K562 (cell line): ENCODE data around the gene POLR1C. TPM values are rescaled to one million over a fixed set of nuclear protein-coding genes. Genes with fewer than 3 reads are reported as not detected.

ENCODE experiments used
- ARID3B ChIP-seq: fragments of 250-450 bp; sonication (Bioruptor Pico); IDR thresholded peaks from 2 replicates; pipeline ENCODE4 v1.4.0; 2020; ENCODE audit warnings: borderline replicate concordance
- CSDE1 ChIP-seq, 2 experiments: fragments of 450-650 bp; IDR thresholded peaks; 2 replicates each; pipeline ENCODE4 v1.6.1; 2016; ENCODE audit warnings: mild to moderate bottlenecking in 1 of 2
- EGR1 ChIP-seq: fragments of 450-650 bp; conservative IDR thresholded peaks from 2 replicates; pipeline ENCODE4 v1.6.1; 2017; ENCODE audit warnings: mild to moderate bottlenecking
- ESRRB ChIP-seq: fragments of 250-450 bp; sonication (Bioruptor Pico); IDR thresholded peaks from 2 replicates; pipeline ENCODE4 v1.5.0; 2020; ENCODE audit warnings: mild to moderate bottlenecking, moderate library complexity, borderline replicate concordance
- FOS ChIP-seq: IDR thresholded peaks from 3 replicates; pipeline ENCODE4 v1.6.1; 2011; ENCODE audit not compliant: insufficient read length; ENCODE audit errors: extremely low read depth
- GATAD2B ChIP-seq: fragments of 450-650 bp; IDR thresholded peaks from 2 replicates; pipeline ENCODE4 v1.6.1; 2017; ENCODE audit warnings: mild to moderate bottlenecking, borderline replicate concordance
- LARP7 ChIP-seq: fragments of 450-650 bp; IDR thresholded peaks from 2 replicates; pipeline ENCODE4 v1.6.1; 2016
- MLLT1 ChIP-seq, 2 experiments: fragments of 450-650 bp; IDR thresholded peaks; 2 replicates each; pipeline ENCODE4 v1.6.1; 2016
- PHTF2 ChIP-seq: fragments of 250-450 bp; sonication (Bioruptor Pico); IDR thresholded peaks from 2 replicates; pipeline ENCODE4 v1.5.0; 2021; ENCODE audit warnings: mild to moderate bottlenecking
- POLR3G ChIP-seq: IDR thresholded peaks from 2 replicates; pipeline ENCODE4 v1.6.1; 2011; ENCODE audit not compliant: insufficient read length, insufficient replicate concordance; ENCODE audit errors: extremely low read depth
- RAD21 ChIP-seq, 2 experiments: fragments of 250-450 bp in 1 of 2; fragments of 450-650 bp in 1 of 2; sonication (Bioruptor Pico) in 1 of 2; formaldehyde crosslinking in 1 of 2; IDR thresholded peaks in 1 of 2; conservative IDR thresholded peaks in 1 of 2; 2 replicates each; pipeline versions ENCODE4 v1.4.0 to v1.8.0; 2020 to 2022; ENCODE audit warnings: mild to moderate bottlenecking in 2 of 2, moderate library complexity in 1 of 2
- RBBP5 ChIP-seq: fragments of 200-600 bp; sonication (generic); IDR thresholded peaks from 2 replicates; pipeline ENCODE4 v1.6.1; 2012; ENCODE audit warnings: borderline replicate concordance, mild to moderate bottlenecking, low read length, control low read depth, inconsistent platforms; ENCODE audit not compliant: insufficient read depth, poor library complexity, severe bottlenecking
- RFX5 ChIP-seq: IDR thresholded peaks from 2 replicates; pipeline ENCODE4 v1.6.1; 2011; ENCODE audit warnings: low read depth, mild to moderate bottlenecking, improper control_type of control experiment, low read length
- SIN3A ChIP-seq, 2 experiments: fragments of 150-350 bp in 1 of 2; IDR thresholded peaks; 2 replicates each; pipeline ENCODE4 v1.6.1; 2011 to 2016; ENCODE audit warnings: borderline replicate concordance in 2 of 2, low read depth in 2 of 2, low read length in 2 of 2, mild to moderate bottlenecking in 2 of 2, moderate library complexity in 2 of 2; ENCODE audit not compliant: control insufficient read depth in 1 of 2
- TRIM28 ChIP-seq: fragments of 450-650 bp; IDR thresholded peaks from 2 replicates; pipeline ENCODE4 v1.6.1; 2017
- ZBTB17 ChIP-seq: fragments of 450-650 bp; formaldehyde crosslinking; IDR thresholded peaks from 2 replicates; pipeline ENCODE4 v1.4.0; 2020; ENCODE audit warnings: mild to moderate bottlenecking
- ZBTB2 ChIP-seq: fragments of 450-650 bp; IDR thresholded peaks from 2 replicates; pipeline ENCODE4 v1.6.1; 2016; ENCODE audit warnings: antibody characterized with exemption
- ZFPM2 ChIP-seq: fragments of 250-450 bp; sonication (Bioruptor Pico); IDR thresholded peaks from 2 replicates; pipeline ENCODE4 v1.5.1; 2022; ENCODE audit warnings: mild to moderate bottlenecking
- polyA plus RNA-seq, 8 experiments: library from polyadenylated mRNA; depleted of rRNA in 4 of 8; stranded (reverse) in 5 of 8; unstranded in 3 of 8; fragments of >200 nt; fragmentation: Nextera tagmentation in 2 of 8; fragmentation: Illumina TruSeq in 1 of 8; extraction: Ambion mirVana in 2 of 8; extraction: Trizol in 1 of 8; gene quantifications; 2 replicates each; pipeline versions ENCODE4 v1.2.1 to v1.2.3, GENCODE V29; 2011 to 2014; ENCODE audit warnings: inconsistent platforms in 1 of 8, missing spikeins in 1 of 8
- total RNA-seq, 7 experiments: library from RNA; depleted of rRNA in 6 of 7; stranded (reverse); fragments of >200 nt in 6 of 7; fragmentation: Illumina TruSeq in 2 of 7; extraction: Trizol in 2 of 7; gene quantifications; 2 replicates each; pipeline versions ENCODE4 v1.2.1 to v1.2.3, GENCODE V29; 2011 to 2021; ENCODE audit warnings: low replicate concordance in 1 of 7
- TF ChIP-seq, protein P1 (sequence below): sonication (generic); formaldehyde crosslinking; IDR thresholded peaks from 2 replicates; pipeline ENCODE4 v1.8.0; 2022; ENCODE audit warnings: missing genetic modification reagents, mild to moderate bottlenecking, moderate library complexity, borderline replicate concordance
- TF ChIP-seq, protein P2 (sequence below): fragments of 450-650 bp; IDR thresholded peaks from 2 replicates; pipeline ENCODE4 v1.6.1; 2016

The POLR1C gene
- total and polyA plus RNA-seq, 9 of the 15 experiments (the other 6 are each of a cell fraction or from before 2014, with no cell fraction given): 83.5 to 429 (median 120) TPM

DNA sequence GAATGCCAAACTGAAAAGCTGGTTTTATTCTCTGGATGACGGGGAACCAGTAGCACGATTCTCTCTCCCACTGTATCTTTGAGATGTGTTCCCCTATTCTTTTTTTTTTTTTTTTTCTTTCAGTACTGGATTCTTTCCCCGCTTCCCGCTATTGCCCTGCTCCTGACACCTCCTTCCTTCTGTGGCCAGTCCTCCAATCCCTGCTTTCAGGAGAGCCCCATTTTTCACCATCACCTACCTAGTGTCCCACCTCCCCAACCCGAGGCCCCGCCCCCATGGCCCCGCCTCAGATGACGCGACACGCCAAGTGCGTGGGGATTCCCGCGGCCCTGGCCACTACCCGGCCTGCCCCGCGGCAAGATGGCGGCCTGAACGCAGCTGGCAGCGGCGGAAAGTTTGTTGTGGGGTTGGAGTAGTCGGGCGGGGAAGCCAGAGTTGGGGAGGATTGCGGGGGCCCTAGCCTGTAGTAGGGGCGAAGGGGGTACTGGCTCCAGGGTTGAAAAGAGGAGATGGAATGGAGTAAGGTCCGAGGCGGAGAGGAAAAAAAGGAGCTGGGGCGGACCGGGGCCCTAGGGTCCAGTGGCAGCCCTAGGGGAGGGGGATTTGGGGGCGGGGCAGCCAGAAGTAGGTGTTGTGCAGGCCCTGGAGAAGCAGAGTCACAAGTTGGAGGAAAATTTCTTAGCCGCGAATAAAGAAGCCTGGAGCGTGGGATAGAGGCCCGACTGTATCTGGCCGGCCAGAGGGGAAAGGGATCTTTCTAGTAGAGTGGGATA is 39.5 kb upstream of the POLR1C start, which contains the start of gene TJAP1 (continued):
- no peak for TF ChIP-seq RFX5
- TF ChIP-seq TRIM28: no peak
- no peak for TF ChIP-seq POLR3G
- TF ChIP-seq FOS: no peak
- TF ChIP-seq GATAD2B: no peak
- TF ChIP-seq, protein P1, sequence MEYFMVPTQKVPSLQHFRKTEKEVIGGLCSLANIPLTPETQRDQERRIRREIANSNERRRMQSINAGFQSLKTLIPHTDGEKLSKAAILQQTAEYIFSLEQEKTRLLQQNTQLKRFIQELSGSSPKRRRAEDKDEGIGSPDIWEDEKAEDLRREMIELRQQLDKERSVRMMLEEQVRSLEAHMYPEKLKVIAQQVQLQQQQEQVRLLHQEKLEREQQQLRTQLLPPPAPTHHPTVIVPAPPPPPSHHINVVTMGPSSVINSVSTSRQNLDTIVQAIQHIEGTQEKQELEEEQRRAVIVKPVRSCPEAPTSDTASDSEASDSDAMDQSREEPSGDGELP (CRISPR knock-in tag): peak; percentile 97
- no peak for TF ChIP-seq ESRRB (CRISPR knock-in tag)
- no peak for TF ChIP-seq ARID3B
- TF ChIP-seq RAD21 (CRISPR knock-in tag; conservative IDR thresholded peaks at IDR 0.05 in 1 of 2, IDR thresholded peaks at IDR 0.05 in 1 of 2): no peak
- TF ChIP-seq, protein P2, sequence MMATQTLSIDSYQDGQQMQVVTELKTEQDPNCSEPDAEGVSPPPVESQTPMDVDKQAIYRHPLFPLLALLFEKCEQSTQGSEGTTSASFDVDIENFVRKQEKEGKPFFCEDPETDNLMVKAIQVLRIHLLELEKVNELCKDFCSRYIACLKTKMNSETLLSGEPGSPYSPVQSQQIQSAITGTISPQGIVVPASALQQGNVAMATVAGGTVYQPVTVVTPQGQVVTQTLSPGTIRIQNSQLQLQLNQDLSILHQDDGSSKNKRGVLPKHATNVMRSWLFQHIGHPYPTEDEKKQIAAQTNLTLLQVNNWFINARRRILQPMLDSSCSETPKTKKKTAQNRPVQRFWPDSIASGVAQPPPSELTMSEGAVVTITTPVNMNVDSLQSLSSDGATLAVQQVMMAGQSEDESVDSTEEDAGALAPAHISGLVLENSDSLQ: peak; percentile 77
- TF ChIP-seq CSDE1 (IDR thresholded peaks at IDR 0.05): peak in 1 of 2 experiments; percentile 79; a peak in 2 of 4 replicates
- TF ChIP-seq EGR1: peak; percentile 59
- TF ChIP-seq LARP7: no peak
- TF ChIP-seq RBBP5: no peak
- no peak for TF ChIP-seq PHTF2 (CRISPR knock-in tag)
- peak; percentile 58 to 88; a peak in 2 of 4 replicates for TF ChIP-seq SIN3A (IDR thresholded peaks at IDR 0.05; ENCODE audit: borderline replicate concordance in 2 of 2, control insufficient read depth in 1 of 2, low read depth in 2 of 2, low read length in 2 of 2)
- TF ChIP-seq ZBTB17: no peak
- TF ChIP-seq ZFPM2 (CRISPR knock-in tag): no peak
- no peak; a peak in 1 of 4 replicates for TF ChIP-seq MLLT1 (IDR thresholded peaks at IDR 0.05)
- peak; percentile 66; the same call in 1 of the 2 replicates for TF ChIP-seq ZBTB2
